Measurements from ENCODE around the gene ELL.

DNA sequence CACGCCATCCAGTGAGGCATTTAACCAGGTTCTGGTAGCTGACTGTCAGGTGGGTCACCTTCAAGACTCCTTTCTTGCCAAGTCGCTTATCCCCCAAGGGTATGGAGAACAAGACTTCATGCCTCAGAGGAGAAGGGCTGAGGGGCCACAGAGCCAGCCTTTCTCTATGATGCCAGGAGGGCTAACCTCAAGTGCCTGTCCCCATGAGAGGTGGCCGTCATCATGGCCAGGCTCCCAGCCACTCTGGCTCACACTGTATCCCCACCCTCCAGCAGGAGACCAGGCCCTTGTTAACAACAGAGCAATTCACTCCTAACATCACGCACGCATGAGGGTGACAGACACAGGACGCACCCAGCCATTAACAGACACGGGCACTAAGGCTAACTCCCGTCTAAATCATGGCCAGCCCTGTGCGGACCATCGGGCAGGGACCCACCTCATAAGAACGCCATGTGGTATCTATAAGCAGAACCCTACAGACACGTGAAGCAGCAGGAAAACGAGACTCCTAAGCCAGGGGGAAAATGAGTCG is 45.3 kb downstream of the ELL start:
- no peak for TF ChIP-seq POLR2A (IDR thresholded peaks at IDR 0.05)
- TF ChIP-seq CTCF (IDR thresholded peaks at IDR 0.05): no peak
